Esophagus squamous epithelium (tissue), 5 donors: ENCODE measurements around the gene CLP1. TPM values are rescaled to one million over a fixed set of nuclear protein-coding genes. Genes with fewer than 3 reads are reported as not detected.
A peak's percentile ranks its signal among the peaks of the same experiment; 100 is the strongest.

Source experiments
- DNase-seq: peaks from one replicate; lab custom pipeline; 2025; lab: John Stamatoyannopoulos, UW
- H3K27ac ChIP-seq, 4 donors: fragments of 200-600 bp; sonication (generic); one replicate each; pipeline ENCODE4 v1.5.1; 2016 to 2019; ENCODE audit warnings: mild to moderate bottlenecking in 1 of 4
- H3K27me3 ChIP-seq, 4 donors: fragments of 200-600 bp; sonication (generic); 1 replicate in 3 of 4; 2 replicates in 1 of 4; pipeline versions ENCODE4 v1.5.1 to v1.6.0; 2017 to 2021; ENCODE audit warnings: antibody characterized with exemption in 1 of 4
- H3K36me3 ChIP-seq, 3 donors: fragments of 200-600 bp; sonication (generic); one replicate each; pipeline ENCODE4 v1.5.1; 2016 to 2019
- H3K4me1 ChIP-seq, 3 donors: fragments of 200-600 bp; sonication (generic); one replicate each; pipeline ENCODE4 v1.5.1; 2017 to 2019
- H3K4me3 ChIP-seq, 4 donors: fragments of 200-600 bp; sonication (generic); 1 replicate in 3 of 4; 2 replicates in 1 of 4; pipeline ENCODE4 v1.5.1; 2016 to 2019; ENCODE audit warnings: mild to moderate bottlenecking in 2 of 4, moderate library complexity in 1 of 4
- H3K9me3 ChIP-seq, 3 donors: fragments of 200-600 bp; sonication (generic); one replicate each; pipeline ENCODE4 v1.5.1; 2016 to 2019
- CTCF ChIP-seq, 6 experiments: fragments of 450-650 bp in 4 of 6; fragments of 200-600 bp in 2 of 6; sonication (generic) in 2 of 6; IDR thresholded peaks; one replicate each; pipeline ENCODE4 v1.5.1; 2016 to 2019; ENCODE audit warnings: antibody characterized with exemption in 6 of 6, mild to moderate bottlenecking in 4 of 6, moderate library complexity in 4 of 6
- POLR2A ChIP-seq, 4 donors: fragments of 450-650 bp; IDR thresholded peaks; one replicate each; pipeline ENCODE4 v1.6.1; 2017; ENCODE audit warnings: antibody characterized with exemption in 4 of 4, mild to moderate bottlenecking in 4 of 4, moderate library complexity in 3 of 4
- WGBS, 2 donors: methylation state at CpG; one replicate each; pipeline ENCODE4 v1.1.5; 2018; 5-methylcytosine and 5-hydroxymethylcytosine counted together
- intact Hi-C: fragments of 100-400 bp; cut with DNase I; formaldehyde crosslinking; loops from one replicate; pipeline ENCODE4 v1.15.0; 2022
- total RNA-seq, 4 donors: library from RNA; depleted of rRNA; stranded (reverse); fragments of >200 nt; gene quantifications; one replicate each; pipeline ENCODE4 v1.1.0, GENCODE V29; 2016
- donor health status: DM: yes; HTN: yes; CAD: no.

CLP1 gene
- total RNA-seq, 4 donors from 2014 or later = 9.5 to 26.6 (median 14.7) TPM

- Histone ChIP-seq H3K9me3 (no peaks in the 10 kb centered on the region), H3K4me1 (peaks cover 14 to 56% (median 29%) of the 10 kb centered on the region in 3 donors), H3K36me3 (peaks cover 0 to 17% (median 5%) of the 10 kb centered on the region in 3 donors), H3K4me3 (peak within 1 kb of the TSS; percentile 72 to 89 (median 85)), H3K27ac (peak within 1 kb of the TSS; percentile 96 to 100 (median 98)), H3K27me3 (no peaks in the 10 kb centered on the region)
- intact Hi-C loops = no loop called here
- peak; percentile 29 to 82 (median 70) for TF ChIP-seq CTCF (IDR thresholded peaks at IDR 0.05)
- peak in 3 of 4 donors; percentile 76 to 94 (median 90) for TF ChIP-seq POLR2A (IDR thresholded peaks at IDR 0.05)
- DNase-seq = peak; percentile 98
- 0% methylated on average over 10 of the region's 96 CpGs; no CpG with 5 or more reads in 1 of the 2 donors for WGBS, 2 donors
These were observed 10.3 kb downstream of the CLP1 start, which contains the start of gene ZDHHC5 for GRCh38 chr11:57667736-57668433. TSS of gene ZDHHC5 (plus strand) at chr11:57668114. CDS start at chr11:57673091, 4,977 bp downstream.

- peaks cover 0 to 22% (median 10%) of the 10 kb centered on the region in 3 donors for H3K36me3 ChIP-seq
- H3K4me3 ChIP-seq = peak overlapping the region; percentile 72 to 89 (median 85)
- H3K4me1 ChIP-seq = peaks cover 14 to 57% (median 29%) of the 10 kb centered on the region in 3 donors
- H3K27ac ChIP-seq = peak overlapping the region; percentile 96 to 100 (median 98)
- no peaks in the 10 kb centered on the region for H3K9me3 ChIP-seq
- DNase-seq = no peak
- no peak for TF ChIP-seq CTCF (IDR thresholded peaks at IDR 0.05)
- TF ChIP-seq POLR2A (IDR thresholded peaks at IDR 0.05) = no peak
- WGBS, 2 donors = 0 to 1% methylated on average over 20 of the region's 31 CpGs
- no peaks in the 10 kb centered on the region for H3K27me3 ChIP-seq
- intact Hi-C loops = no loop called here
These were observed 10.8 kb downstream of the CLP1 start for GRCh38 chr11:57668434-57668782.

- no peak overlapping the region for H3K4me3 ChIP-seq
- no peak for DNase-seq
- TF ChIP-seq POLR2A (IDR thresholded peaks at IDR 0.05) (no peak), CTCF (IDR thresholded peaks at IDR 0.05) (no peak)
- H3K27me3 ChIP-seq = no peaks in the 10 kb centered on the region
- intact Hi-C loops = no loop called here
- H3K9me3 ChIP-seq = no peaks in the 10 kb centered on the region
- H3K36me3 ChIP-seq = peaks cover 0 to 73% (median 14%) of the 10 kb centered on the region in 3 donors
- peak overlapping the region; percentile 46 to 100 (median 86) for H3K27ac ChIP-seq
- H3K4me1 ChIP-seq = peaks cover 18 to 98% (median 56%) of the 10 kb centered on the region in 3 donors
These were observed 16.7 kb downstream of the CLP1 start for GRCh38 chr11:57674251-57674650.

- intact Hi-C loops = no loop called here
- Histone ChIP-seq H3K9me3 (no peaks in the 10 kb centered on the region), H3K27me3 (no peaks in the 10 kb centered on the region), H3K4me3 (peak overlapping the region in 1 of 4 donors; percentile 5), H3K4me1 (peaks cover 11 to 98% (median 48%) of the 10 kb centered on the region in 3 donors), H3K36me3 (peaks cover 0 to 73% (median 14%) of the 10 kb centered on the region in 3 donors), H3K27ac (peak overlapping the region; percentile 46 to 100 (median 86))
- DNase-seq = no peak
- WGBS, 2 donors = 61 to 79% methylated on average over 3 of the region's 3 CpGs
- TF ChIP-seq POLR2A (IDR thresholded peaks at IDR 0.05) (no peak), CTCF (IDR thresholded peaks at IDR 0.05) (no peak)
These were observed 17.8 kb downstream of the CLP1 start for GRCh38 chr11:57675176-57675941.
